IMR-90 (cell line): ENCODE results near the gene HOXB9. TPM values are rescaled to one million over a fixed set of nuclear protein-coding genes. Genes with fewer than 3 reads are reported as not detected.

ENCODE experiments used
- ATAC-seq: fragments of 200-7000 bp; cut with Tn5 transposase; 2 replicates; pipeline ENCODE4 v1.9.1; 2020; ENCODE audit warnings: low read depth, mild to moderate bottlenecking, moderate library complexity
- BruUV-seq: library from RNA; stranded (reverse); fragments of 400-500 nt; replicated peaks from 2 replicates; lab custom pipeline; 2021; lab: Mats Ljungman, UMichigan
- CTCF ChIA-PET: fragments of 300-600 bp; formaldehyde crosslinking; extraction: SDS; loops from one replicate; lab custom pipeline; 2021; ENCODE audit warnings: antibody characterized with exemption; lab: Yijun Ruan, JAX
- POLR2A ChIA-PET: fragments of 300-600 bp; sonication (Branson Sonifier 250); formaldehyde crosslinking; loops from one replicate; lab custom pipeline; 2022; ENCODE audit warnings: antibody characterized with exemption; ENCODE audit not compliant: unreplicated experiment; lab: Charles Lee
- DNase-seq: peaks from one replicate; pipeline ENCODE4 v3.0.0; 2013
- H2AFZ ChIP-seq: replicated peaks from 2 replicates; pipeline ENCODE3; 2013; ENCODE audit warnings: low read length, mild to moderate bottlenecking; ENCODE audit not compliant: poor library complexity
- H2AK5ac ChIP-seq: 2 replicates; pipeline ENCODE4 v1.6.1; 2013; ENCODE audit warnings: low read depth, low read length, inconsistent platforms
- H2AK9ac ChIP-seq: replicated peaks from 2 replicates; pipeline ENCODE3; 2013; ENCODE audit warnings: mild to moderate bottlenecking, low read depth, low read length, moderate library complexity; ENCODE audit not compliant: poor library complexity
- H2BK120ac ChIP-seq: 2 replicates; pipeline ENCODE4 v1.6.1; 2013; ENCODE audit warnings: low read depth, low read length, inconsistent platforms
- H2BK15ac ChIP-seq: 3 replicates; pipeline ENCODE4 v1.6.1; 2013; ENCODE audit warnings: low read depth, low read length, inconsistent platforms
- H2BK20ac ChIP-seq: 2 replicates; pipeline ENCODE4 v1.6.1; 2013; ENCODE audit warnings: low read depth, mild to moderate bottlenecking, inconsistent platforms, low read length, moderate library complexity
- H2BK5ac ChIP-seq: 2 replicates; pipeline ENCODE4 v1.6.1; 2013; ENCODE audit warnings: mild to moderate bottlenecking, low read depth, low read length, inconsistent platforms; ENCODE audit not compliant: poor library complexity, severe bottlenecking
- H3K14ac ChIP-seq: replicated peaks from 2 replicates; pipeline ENCODE4 v1.6.1; 2013; ENCODE audit warnings: low read depth, low read length, inconsistent platforms
- H3K18ac ChIP-seq: 2 replicates; pipeline ENCODE4 v1.6.1; 2013; ENCODE audit warnings: low read depth, low read length, control low read depth
- H3K23ac ChIP-seq: 2 replicates; pipeline ENCODE4 v1.6.1; 2013; ENCODE audit warnings: low read depth, low read length, inconsistent platforms
- H3K27ac ChIP-seq: 2 replicates; pipeline ENCODE4 v1.5.1; 2013; ENCODE audit warnings: mild to moderate bottlenecking, control low read depth, low read length; ENCODE audit not compliant: insufficient read depth
- H3K27me3 ChIP-seq: 2 replicates; pipeline ENCODE4 v1.6.1; 2013; ENCODE audit warnings: low read length; ENCODE audit not compliant: control insufficient read depth, insufficient read depth
- H3K36me3 ChIP-seq: 2 replicates; pipeline ENCODE4 v1.6.1; 2013; ENCODE audit warnings: low read length, mixed read lengths; ENCODE audit not compliant: control insufficient read depth, insufficient read depth
- H3K4ac ChIP-seq: 2 replicates; pipeline ENCODE4 v1.6.1; 2013; ENCODE audit warnings: low read depth, low read length, inconsistent platforms
- H3K4me1 ChIP-seq: 2 replicates; pipeline ENCODE4 v1.6.1; 2013; ENCODE audit warnings: low read length, mixed read lengths; ENCODE audit not compliant: control insufficient read depth, insufficient read depth
- H3K4me2 ChIP-seq: 2 replicates; pipeline ENCODE4 v1.6.1; 2013; ENCODE audit warnings: low read depth, mild to moderate bottlenecking, control low read depth, low read length, moderate library complexity
- H3K4me3 ChIP-seq: 2 replicates; pipeline ENCODE4 v1.5.1; 2013; ENCODE audit warnings: low read depth, mild to moderate bottlenecking, control low read depth, low read length, moderate library complexity; ENCODE audit not compliant: insufficient read depth
- H3K56ac ChIP-seq: 2 replicates; pipeline ENCODE4 v1.6.1; 2013; ENCODE audit warnings: low read length, inconsistent platforms; ENCODE audit not compliant: insufficient read depth; ENCODE audit errors: extremely low read depth
- H3K79me1 ChIP-seq, 2 experiments: 2 replicates each; pipeline ENCODE4 v1.6.1; 2013; ENCODE audit warnings: low read length in 2 of 2, inconsistent platforms in 1 of 2, low read depth in 1 of 2
- H3K9ac ChIP-seq: 2 replicates; pipeline ENCODE4 v1.6.1; 2013; ENCODE audit warnings: low read depth, low read length, control low read depth
- H3K9me1 ChIP-seq: 2 replicates; pipeline ENCODE4 v1.6.1; 2013; ENCODE audit warnings: low read length, inconsistent platforms; ENCODE audit not compliant: insufficient read depth
- H3K9me3 ChIP-seq: 2 replicates; pipeline ENCODE4 v1.6.1; 2013; ENCODE audit warnings: low read length; ENCODE audit not compliant: control insufficient read depth, insufficient read depth
- H4K20me1 ChIP-seq: 2 replicates; pipeline ENCODE4 v1.6.1; 2013; ENCODE audit warnings: low read length, inconsistent platforms; ENCODE audit not compliant: insufficient read depth
- H4K5ac ChIP-seq: 2 replicates; pipeline ENCODE4 v1.6.1; 2013; ENCODE audit warnings: mild to moderate bottlenecking, low read depth, low read length, control low read depth
- H4K8ac ChIP-seq, 2 experiments: 2 replicates each; pipeline ENCODE4 v1.6.1; 2013; ENCODE audit warnings: low read depth in 2 of 2, low read length in 2 of 2, control low read depth in 1 of 2, inconsistent platforms in 1 of 2
- H4K91ac ChIP-seq: 2 replicates; pipeline ENCODE4 v1.6.1; 2013; ENCODE audit warnings: low read depth, low read length, inconsistent platforms; ENCODE audit not compliant: insufficient read depth
- BHLHE40 ChIP-seq: fragments of 150-350 bp; IDR thresholded peaks from 2 replicates; pipeline ENCODE4 v1.6.1; 2016; ENCODE audit warnings: mild to moderate bottlenecking, low read depth, low read length
- CEBPB ChIP-seq: IDR thresholded peaks from 2 replicates; pipeline ENCODE4 v1.6.1; 2012; ENCODE audit warnings: low read depth, low read length, improper control_type of control experiment
- CHD1 ChIP-seq: IDR thresholded peaks from 2 replicates; pipeline ENCODE4 v1.6.1; 2012; ENCODE audit warnings: low read depth, low read length, improper control_type of control experiment
- MAZ ChIP-seq: IDR thresholded peaks from 2 replicates; pipeline ENCODE4 v1.6.1; 2012; ENCODE audit warnings: low read depth, mild to moderate bottlenecking, low read length, improper control_type of control experiment, moderate library complexity, borderline replicate concordance
- MXI1 ChIP-seq: IDR thresholded peaks from 2 replicates; pipeline ENCODE4 v1.6.1; 2012; ENCODE audit warnings: low read depth, mild to moderate bottlenecking, low read length, moderate library complexity, borderline replicate concordance
- NFE2L2 ChIP-seq: fragments of 150-350 bp; IDR thresholded peaks from 2 replicates; pipeline ENCODE4 v1.6.1; 2016; ENCODE audit warnings: low read depth, mild to moderate bottlenecking, low read length
- RCOR1 ChIP-seq: IDR thresholded peaks from 2 replicates; pipeline ENCODE4 v1.6.1; 2012; ENCODE audit warnings: mild to moderate bottlenecking, low read length, improper control_type of control experiment; ENCODE audit not compliant: insufficient replicate concordance
- USF2 ChIP-seq: fragments of 150-350 bp; IDR thresholded peaks from 2 replicates; pipeline ENCODE4 v1.6.1; 2017; ENCODE audit warnings: mild to moderate bottlenecking, antibody characterized with exemption, low read length, low read depth
- WGBS, 2 experiments: methylation state at CpG; one replicate each; pipeline versions ENCODE4 v1.1.5 to v1.1.7; 2013; ENCODE audit warnings: missing lambda C conversion rate in 2 of 2; ENCODE audit not compliant: insufficient read length in 1 of 2; ENCODE audit errors: extremely low coverage in 2 of 2; 5-methylcytosine and 5-hydroxymethylcytosine counted together
- dilution Hi-C: fragments of 300-500 bp; cut with HindIII; formaldehyde crosslinking; loops from one replicate; pipeline ENCODE4 v1.14.3; 2018; ENCODE audit warnings: low sequenced_read_pairs; ENCODE audit not compliant: unreplicated experiment
- in situ Hi-C: fragments of 300-500 bp; cut with MboI; formaldehyde crosslinking; loops from 3 replicates; pipeline ENCODE4 v1.14.3; 2019; ENCODE audit warnings: low sequenced_read_pairs, inconsistent platforms, mixed read lengths
- intact Hi-C: fragments of 100-400 bp; cut with micrococcal nuclease; formaldehyde crosslinking; loops from 2 replicates; pipeline ENCODE4 v1.10.0; 2022
- polyA plus RNA-seq, 3 experiments: library from polyadenylated mRNA; depleted of rRNA; stranded (reverse); fragments of >200 nt; gene quantifications; 2 replicates each; pipeline ENCODE4 v1.2.3, GENCODE V29; 2012; ENCODE audit warnings: low replicate concordance in 1 of 3
- total RNA-seq: library from RNA; depleted of rRNA; stranded (reverse); fragments of >200 nt; gene quantifications from 2 replicates; pipeline ENCODE4 v1.2.3, GENCODE V29; 2012

The HOXB9 gene
- total and polyA plus RNA-seq, 2 of the 4 experiments (the other 2 are of a cell fraction): 0.05 TPM; not detected in 1

- no peak for ATAC-seq
- Histone ChIP-seq H2BK120ac (no peak overlapping the region), H3K27me3 (peaks cover 99% of the 10 kb centered on the region), H3K4me2 (no peak overlapping the region), H3K4ac (no peak overlapping the region), H3K9ac (no peak overlapping the region), H4K8ac (no peak overlapping the region), H3K14ac (no peak overlapping the region), H2BK5ac (no peak overlapping the region), H3K36me3 (no peaks in the 10 kb centered on the region), H2AFZ (no peak overlapping the region), H3K4me3 (no peak overlapping the region), H3K9me3 (peaks cover 14% of the 10 kb centered on the region), H3K79me1 (no peaks in the 10 kb centered on the region), H4K20me1 (peaks cover 12% of the 10 kb centered on the region; the same call in 1 of the 2 replicates), H4K91ac (no peak overlapping the region), H2AK9ac (no peak overlapping the region), H3K23ac (no peak overlapping the region), H2BK20ac (no peak overlapping the region), H3K27ac (no peak overlapping the region), H4K5ac (no peak overlapping the region), H2BK15ac (no peak overlapping the region), H2AK5ac (no peak overlapping the region), H3K9me1 (no peaks in the 10 kb centered on the region; the same call in 1 of the 2 replicates), H3K4me1 (no peaks in the 10 kb centered on the region; the same call in 1 of the 2 replicates), H3K18ac (no peak overlapping the region), H3K56ac (no peak overlapping the region)
- no peak for TF ChIP-seq CEBPB
- TF ChIP-seq BHLHE40: no peak
- no peak for TF ChIP-seq CHD1
- no peak for TF ChIP-seq USF2
- no peak for TF ChIP-seq NFE2L2
- TF ChIP-seq RCOR1: no peak
- no peak for TF ChIP-seq MXI1
- no peak for TF ChIP-seq MAZ
- intact Hi-C loops (no loop called here), in situ Hi-C loops (loop anchor here (10.0 kb wide), 1 partner anchor 459 kb away; no protein-coding TSS in a partner anchor), dilution Hi-C loops (no loop called here)
- ChIA-PET CTCF (interaction anchor here (1.1 kb wide), 1 partner anchor 288 kb away, joined by 3 read pairs; no protein-coding TSS in a partner anchor), POLR2A (no interaction called here)
- WGBS, 2 experiments: no CpG with 5 or more reads among the region's 5 CpGs
- no peak for DNase-seq
- no TSS peak for BruUV-seq
Observed at GRCh38 chr17:48624118-48624517, 2.0 kb downstream of the HOXB9 start.
